IPS-NIHi11 (cell line): ENCODE results near the gene PGS1.

ENCODE experiments used
- DNase-seq: peaks from one replicate; pipeline ENCODE4 v3.0.0; 2012; ENCODE audit warnings: mixed read lengths, low spot score

Gene PGS1

GRCh38 chr17:78364436-78365281 lies 13.8 kb upstream of the PGS1 start:
- no peak for DNase-seq

- DNase-seq: peak; percentile 84
These were observed 12.8 kb upstream of the PGS1 start for GRCh38 chr17:78365561-78366108.

- DNase-seq: no peak
These were observed 12.2 kb upstream of the PGS1 start for GRCh38 chr17:78366109-78366848.

- no peak for DNase-seq
These were observed 11.3 kb upstream of the PGS1 start for GRCh38 chr17:78367193-78367592.

DNA sequence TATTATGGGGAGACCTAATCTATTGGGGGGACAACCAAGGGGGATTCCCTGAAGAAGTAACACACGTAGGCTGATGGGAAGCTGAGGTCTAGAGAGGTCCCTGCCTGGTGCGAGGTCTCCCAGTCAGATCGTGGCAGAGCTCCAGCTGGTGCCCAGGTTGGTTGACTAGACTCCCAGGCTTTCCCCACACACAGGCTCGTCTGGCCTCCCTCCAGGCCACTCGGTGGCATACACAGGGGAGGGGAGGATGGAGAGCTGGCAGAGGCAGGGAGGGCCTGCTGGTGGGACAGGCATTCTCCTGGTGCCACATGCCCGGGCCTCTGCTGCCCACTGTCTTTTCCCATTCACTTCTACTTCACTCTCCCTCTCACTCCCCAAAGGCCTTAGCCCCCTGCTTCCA lies 10.1 kb upstream of the PGS1 start:
- no peak for DNase-seq

- no peak for DNase-seq
These were observed 9.5 kb upstream of the PGS1 start for GRCh38 chr17:78368854-78369495.

GRCh38 chr17:78369791-78370381 lies 8.6 kb upstream of the PGS1 start:
- no peak for DNase-seq

DNA sequence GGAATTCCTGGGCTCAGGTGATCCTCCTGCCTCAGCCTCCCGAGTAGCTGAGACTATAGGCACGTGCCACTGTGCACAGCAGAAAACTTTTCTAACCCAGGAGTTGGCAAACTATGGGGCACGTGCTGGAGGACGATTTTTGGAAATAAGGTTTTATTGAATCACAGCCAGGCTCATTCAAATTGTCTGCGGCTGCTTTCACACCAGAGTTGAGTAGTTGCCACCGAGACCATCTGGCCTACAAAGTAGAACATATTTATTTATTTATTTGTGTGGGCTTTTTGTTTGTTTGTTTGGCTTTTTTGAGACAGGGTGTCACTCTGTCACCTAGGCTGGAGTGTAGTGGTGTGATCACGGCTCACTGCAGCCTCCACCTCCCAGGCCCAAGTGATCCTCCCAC lies 7.4 kb upstream of the PGS1 start:
- DNase-seq: no peak

DNA sequence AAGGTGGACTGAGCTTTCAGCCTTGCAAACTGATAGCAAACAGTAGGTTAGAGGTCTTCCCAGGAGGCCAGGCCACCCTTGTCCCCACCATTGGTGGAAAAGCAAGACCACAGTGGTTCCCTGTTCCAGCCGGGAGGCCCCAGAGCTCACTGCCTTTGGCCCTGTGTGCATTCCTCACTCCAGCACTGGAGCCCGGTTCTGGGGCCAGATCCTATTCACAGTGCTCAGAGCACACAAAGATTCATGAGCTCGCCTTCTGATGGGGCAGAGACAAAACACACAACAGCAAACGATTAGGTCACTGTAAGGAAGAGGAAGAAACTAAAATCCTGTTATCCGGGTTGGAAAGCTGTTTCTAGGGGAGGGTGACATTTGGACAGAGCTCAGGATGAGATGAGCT lies 5.6 kb upstream of the PGS1 start:
- no peak for DNase-seq

GRCh38 chr17:78374189-78374588 lies 4.3 kb upstream of the PGS1 start:
- DNase-seq: no peak

DNA sequence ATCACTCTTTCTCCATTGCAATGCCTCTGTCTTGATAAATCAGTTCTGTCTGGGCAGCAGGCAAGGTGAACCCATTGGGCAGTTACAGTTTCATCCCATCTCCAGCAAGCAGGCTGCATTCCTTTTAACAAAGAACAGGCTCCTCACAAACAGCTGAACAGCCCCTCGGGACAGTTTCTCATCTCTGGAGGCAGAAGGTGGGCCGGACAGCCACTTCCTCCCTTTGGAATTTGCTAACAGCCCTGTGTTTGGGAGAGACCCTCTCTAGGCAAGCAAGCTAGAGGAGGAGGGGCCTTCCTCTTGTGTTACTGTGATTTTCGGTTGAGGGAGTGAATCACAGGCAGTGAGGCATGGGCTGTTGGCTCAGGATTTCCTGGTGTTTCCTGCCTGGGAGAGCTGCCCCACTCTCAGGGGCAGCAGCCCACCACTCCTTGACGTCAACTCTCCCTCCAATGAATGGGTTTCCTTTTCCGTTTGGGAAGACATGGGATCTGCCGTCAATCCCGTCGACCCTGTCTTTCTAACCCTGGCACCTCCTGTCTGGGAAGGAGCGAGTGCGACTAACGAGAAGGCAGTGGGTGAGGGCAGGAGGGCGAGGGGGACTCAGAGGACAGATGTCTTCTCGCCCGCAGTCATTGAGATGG lies 3.7 kb upstream of the PGS1 start:
- DNase-seq: peak; percentile 73

- DNase-seq: no peak
These were observed 2.9 kb upstream of the PGS1 start for GRCh38 chr17:78375401-78376151.

DNA sequence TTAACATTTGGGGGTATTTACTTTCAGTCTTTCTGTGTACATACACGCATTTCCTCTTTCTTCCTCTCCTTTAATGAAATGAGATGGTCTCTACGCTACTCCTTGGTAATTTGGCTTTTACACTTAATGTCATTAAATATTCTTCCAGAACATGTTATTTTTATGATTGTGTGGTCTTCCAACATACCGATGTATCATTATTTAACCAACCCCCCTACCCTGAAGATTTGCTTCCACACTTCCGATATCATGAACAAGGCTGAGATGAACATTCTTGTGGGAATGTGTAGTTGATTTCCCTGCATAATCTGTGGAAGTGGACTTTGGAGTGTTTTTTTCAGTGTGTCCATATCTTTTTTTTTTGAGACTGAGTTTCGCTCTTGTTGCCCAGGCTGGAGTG lies 2.3 kb upstream of the PGS1 start:
- no peak for DNase-seq

DNA sequence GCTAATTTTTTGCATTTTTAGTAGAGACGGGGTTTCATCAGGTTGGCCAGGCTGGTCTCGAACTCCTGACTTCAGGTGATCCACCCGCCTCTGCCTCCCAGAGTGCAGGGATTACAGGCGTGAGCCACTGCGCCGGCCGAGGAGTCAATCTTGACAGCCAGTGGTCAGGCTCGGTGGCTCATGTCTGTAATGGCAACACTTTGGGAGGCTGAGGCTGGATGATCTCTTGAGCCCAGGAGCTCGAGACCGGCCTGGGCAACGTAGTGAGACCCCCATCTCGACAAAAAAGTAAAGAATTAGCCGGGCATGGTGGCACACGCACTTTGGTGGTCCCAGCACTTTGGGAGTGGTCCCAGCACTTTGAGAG lies 608 bp upstream of the PGS1 start:
- DNase-seq: no peak

GRCh38 chr17:78379131-78379491 lies 662 bp downstream of the PGS1 start:
- no peak for DNase-seq

- DNase-seq: no peak
These were observed 1.9 kb downstream of the PGS1 start for GRCh38 chr17:78380370-78380769.

GRCh38 chr17:78381601-78382232 lies 3.3 kb downstream of the PGS1 start:
- DNase-seq: no peak

GRCh38 chr17:78383725-78384471 lies 5.4 kb downstream of the PGS1 start:
- no peak for DNase-seq

GRCh38 chr17:78384479-78385175 lies 6.2 kb downstream of the PGS1 start:
- DNase-seq: no peak
